Stimulated activated CD4-positive, alpha-beta T cell treated with anti-CD3 and anti-CD28 coated beads, TNF-alpha, amount 100 ng/mL, for 1 hour (primary cell): ENCODE data around the gene JUNB.
"Not testable (repeated sequence)": the region's sequence is repeated elsewhere in the genome, so short reads cannot be mapped to it uniquely, and the experiment has no call there.

Experiments used
- DNase-seq, 3 donors: peaks; one replicate each; pipeline ENCODE4 v3.0.0-alpha.2; 2020; ENCODE audit warnings: low read depth in 3 of 3, low spot score in 1 of 3

JUNB gene

GRCh38 chr19:12802267-12803106 is 11.2 kb downstream of the JUNB start:
- DNase-seq, result no peak

GRCh38 chr19:12804051-12804450 is 12.8 kb downstream of the JUNB start:
- no peak for DNase-seq

- DNase-seq, result peak in 2 of 3 donors; percentile 67 to 75
Observed at GRCh38 chr19:12806242-12807081, 15.2 kb downstream of the JUNB start, which contains the start of gene RNASEH2A. RNASEH2A (plus strand) TSS chr19:12806584; CDS start chr19:12806674, 90 bp downstream.

- DNase-seq, result no peak
Observed at GRCh38 chr19:12815088-12815487, 23.8 kb downstream of the JUNB start.

- DNase-seq, result not testable (repeated sequence)
Observed at GRCh38 chr19:12817188-12817587, 25.9 kb downstream of the JUNB start.

GRCh38 chr19:12817810-12818209 is 26.5 kb downstream of the JUNB start:
- DNase-seq, result not testable (repeated sequence)

- DNase-seq, result no peak
Observed at GRCh38 chr19:12821761-12822160, 30.5 kb downstream of the JUNB start.

- DNase-seq, result no peak
Observed at GRCh38 chr19:12825254-12826131, 34.2 kb downstream of the JUNB start.

GRCh38 chr19:12828494-12828893 is 37.2 kb downstream of the JUNB start:
- no peak for DNase-seq

- DNase-seq, result no peak
Observed at GRCh38 chr19:12833418-12833737, 42.1 kb downstream of the JUNB start.

GRCh38 chr19:12833738-12834565 is 42.7 kb downstream of the JUNB start:
- no peak for DNase-seq

- DNase-seq, result no peak
Observed at GRCh38 chr19:12834566-12834943, 43.3 kb downstream of the JUNB start, which contains the start of gene RTBDN. RTBDN (minus strand) TSS chr19:12834579; CDS start chr19:12829979, 4,600 bp downstream.

GRCh38 chr19:12834976-12835757 is 43.9 kb downstream of the JUNB start:
- DNase-seq, result no peak

GRCh38 chr19:12836529-12836863 is 45.2 kb downstream of the JUNB start:
- no peak for DNase-seq

GRCh38 chr19:12837225-12837624 is 45.9 kb downstream of the JUNB start:
- no peak for DNase-seq

GRCh38 chr19:12838182-12838885 is 47.0 kb downstream of the JUNB start, which contains the start of gene MAST1:
MAST1 (plus strand) TSS chr19:12838515; CDS start chr19:12838573, 58 bp downstream.
- DNase-seq, result peak in 1 of 3 donors; percentile 33

- DNase-seq, result no peak
Observed at GRCh38 chr19:12838886-12839756, 47.8 kb downstream of the JUNB start.
